Measurements from ENCODE around the gene POLN. TPM values are rescaled to one million over a fixed set of nuclear protein-coding genes. Genes with fewer than 3 reads are reported as not detected.

Gene POLN
- total RNA-seq, 1 experiment from 2014 or later, result 1.2 TPM

GRCh38 chr4:2241003-2241402, 918 bp downstream of the POLN start:
- ChIA-PET POLR2A (interaction anchor here (2.1 kb wide), 1 partner anchor 21 kb away, joined by 14 read pairs; the partner anchor contains the start of gene MXD4), CTCF (interaction anchor here (1.1 to 1.4 kb wide), 2 partner anchors 21 to 200 kb away, joined by 3 to 8 read pairs; no protein-coding TSS in a partner anchor)
- peak overlapping the region; percentile 77 for H3K4me3 Mint-ChIP-seq (ENCODE audit: unreplicated experiment)
- peak overlapping the region; percentile 90 for H3K4me3 ChIP-seq (ENCODE audit: low read depth, low read length)
- peaks cover 14% of the 10 kb centered on the region; the same call in 1 of the 2 replicates for H3K4me1 ChIP-seq
- H3K9me3 ChIP-seq, result no peaks in the 10 kb centered on the region
- H3K27ac Mint-ChIP-seq (ENCODE audit: unreplicated experiment), result peak overlapping the region; percentile 4
- H3K27me3 Mint-ChIP-seq (ENCODE audit: insufficient read depth, unreplicated experiment), result no peaks in the 10 kb centered on the region
- H3K4me1 Mint-ChIP-seq (ENCODE audit: low read depth, unreplicated experiment), result peaks cover 23% of the 10 kb centered on the region
- no TSS peak for BruUV-seq (replicated peaks)
- H3K36me3 ChIP-seq (ENCODE audit: control insufficient read depth, insufficient read depth, low read length), result no peaks in the 10 kb centered on the region
- no peak for TF ChIP-seq CTCF (IDR thresholded peaks at IDR 0.05; ENCODE audit: insufficient read depth in 1 of 2, low read depth in 1 of 2, low read length in 1 of 2, severe bottlenecking in 1 of 2, unreplicated experiment in 1 of 2)
- H3K9me3 Mint-ChIP-seq (ENCODE audit: unreplicated experiment), result no peaks in the 10 kb centered on the region
- no peak for DNase-seq
- peaks cover 4% of the 10 kb centered on the region for H3K36me3 Mint-ChIP-seq (ENCODE audit: insufficient read depth, unreplicated experiment)
- no peaks in the 10 kb centered on the region for H3K27me3 ChIP-seq (replicated peaks; ENCODE audit: control insufficient read depth, insufficient read depth, low read length)
- intact Hi-C loops (cut with micrococcal nuclease; ENCODE audit: unreplicated experiment), result loop anchor here (5.0 to 10.0 kb wide), 2 partner anchors 114 to 221 kb away; no protein-coding TSS in a partner anchor

GRCh38 chr4:2236944-2237666, 4.8 kb downstream of the POLN start:
- peaks cover 1% of the 10 kb centered on the region for H3K36me3 ChIP-seq (ENCODE audit: control insufficient read depth, insufficient read depth, low read length)
- no peaks in the 10 kb centered on the region for H3K9me3 ChIP-seq
- peaks cover 14% of the 10 kb centered on the region; the same call in 1 of the 2 replicates for H3K4me1 ChIP-seq
- ChIA-PET POLR2A (no interaction called here), CTCF (no interaction called here)
- no peaks in the 10 kb centered on the region for H3K9me3 Mint-ChIP-seq (ENCODE audit: unreplicated experiment)
- peaks cover 16% of the 10 kb centered on the region for H3K36me3 Mint-ChIP-seq (ENCODE audit: insufficient read depth, unreplicated experiment)
- TF ChIP-seq CTCF (IDR thresholded peaks at IDR 0.05; ENCODE audit: insufficient read depth in 1 of 2, low read depth in 1 of 2, low read length in 1 of 2, severe bottlenecking in 1 of 2, unreplicated experiment in 1 of 2), result no peak
- H3K27me3 Mint-ChIP-seq (ENCODE audit: insufficient read depth, unreplicated experiment), result no peaks in the 10 kb centered on the region
- no peak overlapping the region for H3K4me3 Mint-ChIP-seq (ENCODE audit: unreplicated experiment)
- H3K27me3 ChIP-seq (replicated peaks; ENCODE audit: control insufficient read depth, insufficient read depth, low read length), result no peaks in the 10 kb centered on the region
- intact Hi-C loops (cut with micrococcal nuclease; ENCODE audit: unreplicated experiment), result no loop called here
- peaks cover 16% of the 10 kb centered on the region for H3K4me1 Mint-ChIP-seq (ENCODE audit: low read depth, unreplicated experiment)
- BruUV-seq (replicated peaks), result no TSS peak
- no peak overlapping the region for H3K4me3 ChIP-seq (ENCODE audit: low read depth, low read length)
- no peak overlapping the region for H3K27ac Mint-ChIP-seq (ENCODE audit: unreplicated experiment)
- no peak for DNase-seq

- Histone ChIP-seq H3K4me3 (ENCODE audit: low read depth, low read length) (no peak overlapping the region), H3K36me3 (ENCODE audit: control insufficient read depth, insufficient read depth, low read length) (peaks cover 1% of the 10 kb centered on the region), H3K4me1 (no peaks in the 10 kb centered on the region), H3K27me3 (replicated peaks; ENCODE audit: control insufficient read depth, insufficient read depth, low read length) (no peaks in the 10 kb centered on the region), H3K9me3 (no peaks in the 10 kb centered on the region)
- H3K36me3 Mint-ChIP-seq (ENCODE audit: insufficient read depth, unreplicated experiment), result peaks cover 22% of the 10 kb centered on the region
- H3K4me1 Mint-ChIP-seq (ENCODE audit: low read depth, unreplicated experiment), result no peaks in the 10 kb centered on the region
- no peak overlapping the region for H3K27ac Mint-ChIP-seq (ENCODE audit: unreplicated experiment)
- ChIA-PET POLR2A (no interaction called here), CTCF (no interaction called here)
- intact Hi-C loops (cut with micrococcal nuclease; ENCODE audit: unreplicated experiment), result no loop called here
- BruUV-seq (replicated peaks), result no TSS peak
- H3K9me3 Mint-ChIP-seq (ENCODE audit: unreplicated experiment), result no peaks in the 10 kb centered on the region
- DNase-seq, result no peak
- no peak overlapping the region for H3K4me3 Mint-ChIP-seq (ENCODE audit: unreplicated experiment)
- H3K27me3 Mint-ChIP-seq (ENCODE audit: insufficient read depth, unreplicated experiment), result no peaks in the 10 kb centered on the region
- TF ChIP-seq CTCF (IDR thresholded peaks at IDR 0.05; ENCODE audit: insufficient read depth in 1 of 2, low read depth in 1 of 2, low read length in 1 of 2, severe bottlenecking in 1 of 2, unreplicated experiment in 1 of 2), result no peak
Observed at GRCh38 chr4:2231082-2231481, 10.8 kb downstream of the POLN start.

All from Caco-2 (cell line).